ENCODE data around the gene NEK11. TPM values are rescaled to one million over a fixed set of nuclear protein-coding genes. Genes with fewer than 3 reads are reported as not detected.

NEK11 gene
- polyA plus RNA-seq, 1 donor from 2014 or later: 6.1 TPM

- TF ChIP-seq REST (IDR thresholded peaks at IDR 0.05; ENCODE audit: borderline replicate concordance) (no peak), MXI1 (conservative IDR thresholded peaks at IDR 0.05; ENCODE audit: poor library complexity, severe bottlenecking) (no peak), TAF1 (IDR thresholded peaks at IDR 0.05; ENCODE audit: low read depth) (no peak), POLR2AphosphoS5 (IDR thresholded peaks at IDR 0.05) (no peak)
- no peak overlapping the region for H3K4me3 ChIP-seq (ENCODE audit: low read length)
- H3K9ac ChIP-seq (ENCODE audit: low read length): no peak overlapping the region
- H3K79me2 ChIP-seq (replicated peaks; ENCODE audit: insufficient read depth, low read length): no peaks in the 10 kb centered on the region
- H4K20me1 ChIP-seq (ENCODE audit: insufficient read depth): no peaks in the 10 kb centered on the region
- no peaks in the 10 kb centered on the region for H3F3A ChIP-seq (ENCODE audit: insufficient read depth, low read length, poor library complexity, severe bottlenecking)
- no peaks in the 10 kb centered on the region for H3K9me3 ChIP-seq (ENCODE audit: low read length)
- no peak overlapping the region for H3K27ac ChIP-seq (ENCODE audit: low read length)
- no peaks in the 10 kb centered on the region for H3K27me3 ChIP-seq (ENCODE audit: insufficient read depth, low read depth, low read length)
- no peaks in the 10 kb centered on the region for H3K9me2 ChIP-seq (ENCODE audit: insufficient read depth, low read length)
- no peaks in the 10 kb centered on the region for H3K36me3 ChIP-seq (ENCODE audit: insufficient read depth, low read length)
- H3K4me2 ChIP-seq (ENCODE audit: low read length): no peak overlapping the region
- no peak overlapping the region for H2AFZ ChIP-seq (ENCODE audit: low read depth, low read length)
Observed at GRCh38 chr3:131303848-131304247, 277.2 kb downstream of the NEK11 start.

GRCh38 chr3:131304890-131305289 is 278.2 kb downstream of the NEK11 start:
- Histone ChIP-seq H3K4me2 (ENCODE audit: low read length) (no peak overlapping the region), H3F3A (ENCODE audit: insufficient read depth, low read length, poor library complexity, severe bottlenecking) (no peaks in the 10 kb centered on the region), H3K9ac (ENCODE audit: low read length) (no peak overlapping the region), H3K79me2 (replicated peaks; ENCODE audit: insufficient read depth, low read length) (no peaks in the 10 kb centered on the region), H3K36me3 (ENCODE audit: insufficient read depth, low read length) (no peaks in the 10 kb centered on the region), H3K9me3 (ENCODE audit: low read length) (no peaks in the 10 kb centered on the region), H2AFZ (ENCODE audit: low read depth, low read length) (no peak overlapping the region), H4K20me1 (ENCODE audit: insufficient read depth) (no peaks in the 10 kb centered on the region), H3K9me2 (ENCODE audit: insufficient read depth, low read length) (no peaks in the 10 kb centered on the region), H3K27ac (ENCODE audit: low read length) (no peak overlapping the region), H3K27me3 (ENCODE audit: insufficient read depth, low read depth, low read length) (no peaks in the 10 kb centered on the region), H3K4me3 (ENCODE audit: low read length) (no peak overlapping the region)
- TF ChIP-seq MXI1 (conservative IDR thresholded peaks at IDR 0.05; ENCODE audit: poor library complexity, severe bottlenecking): no peak
- no peak for TF ChIP-seq REST (IDR thresholded peaks at IDR 0.05; ENCODE audit: borderline replicate concordance)
- no peak for TF ChIP-seq CTCF (IDR thresholded peaks at IDR 0.05; ENCODE audit: poor library complexity, severe bottlenecking)
- TF ChIP-seq RAD21 (conservative IDR thresholded peaks at IDR 0.05): no peak
- no peak for TF ChIP-seq TAF1 (IDR thresholded peaks at IDR 0.05; ENCODE audit: low read depth)
- no peak for TF ChIP-seq EZH2 (IDR thresholded peaks at IDR 0.05; ENCODE audit: borderline replicate concordance, insufficient read depth, low read length, poor library complexity, severe bottlenecking)
- TF ChIP-seq EP300 (conservative IDR thresholded peaks at IDR 0.05; ENCODE audit: poor library complexity, severe bottlenecking): no peak
- TF ChIP-seq POLR2AphosphoS5 (IDR thresholded peaks at IDR 0.05): no peak
- TF ChIP-seq SMC3 (conservative IDR thresholded peaks at IDR 0.05; ENCODE audit: poor library complexity): no peak
